SK-N-SH (cell line): ENCODE data around the gene LRRC15. TPM values are rescaled to one million over a fixed set of nuclear protein-coding genes. Genes with fewer than 3 reads are reported as not detected.
A peak's percentile ranks its signal among the peaks of the same experiment; 100 is the strongest.

Source experiments
- CTCF ChIA-PET: fragments of 300-600, 350-600 bp; formaldehyde crosslinking; extraction: SDS; loops from one replicate; lab custom pipeline; 2021; lab: Yijun Ruan, JAX
- POLR2A ChIA-PET: fragments of 350-600 bp; sonication (Branson Sonifier 250); formaldehyde crosslinking; extraction: SDS; loops from one replicate; lab custom pipeline; 2020; ENCODE audit warnings: antibody characterized with exemption, inconsistent platforms; lab: Yijun Ruan, JAX
- DNase-seq: peaks from one replicate; pipeline ENCODE4 v3.0.0; 2012
- H2AFZ ChIP-seq: fragments of 200-600 bp; sonication (generic); 2 replicates; pipeline ENCODE4 v1.8.1; 2016; ENCODE audit warnings: antibody characterized with exemption, mild to moderate bottlenecking, low read depth
- H3F3A ChIP-seq: fragments of 200-600 bp; sonication (generic); replicated peaks from 2 replicates; pipeline ENCODE3; 2016; ENCODE audit warnings: antibody characterized with exemption, mild to moderate bottlenecking; ENCODE audit not compliant: insufficient read depth
- H3K27ac ChIP-seq, 2 experiments: fragments of 200-500 bp in 1 of 2; fragments of 200-600 bp in 1 of 2; sonication (Bioruptor generic) in 1 of 2; sonication (generic), shearing (Covaris generic) in 1 of 2; 2 replicates each; pipeline versions ENCODE4 v1.5.1 to v1.6.1; 2014 to 2016; ENCODE audit warnings: low read depth in 2 of 2, inconsistent platforms in 1 of 2, low read length in 1 of 2, mild to moderate bottlenecking in 1 of 2, mixed read lengths in 1 of 2
- H3K27me3 ChIP-seq: fragments of 200-600 bp; sonication (generic), shearing (Covaris generic); 2 replicates; pipeline ENCODE4 v1.6.1; 2016; ENCODE audit warnings: mixed run types; ENCODE audit not compliant: insufficient read depth
- H3K36me3 ChIP-seq, 2 experiments: fragments of 200-500 bp in 1 of 2; fragments of 200-600 bp in 1 of 2; sonication (Bioruptor generic) in 1 of 2; sonication (generic) in 1 of 2; replicated peaks in 1 of 2; 2 replicates each; pipeline versions ENCODE3 to v1.5.1; 2014 to 2016; ENCODE audit warnings: low read length in 1 of 2, mild to moderate bottlenecking in 1 of 2; ENCODE audit not compliant: insufficient read depth in 2 of 2, control insufficient read depth in 1 of 2
- H3K4me1 ChIP-seq, 2 experiments: fragments of 200-500 bp in 1 of 2; fragments of 200-600 bp in 1 of 2; sonication (Bioruptor generic) in 1 of 2; sonication (generic), shearing (Covaris generic) in 1 of 2; 2 replicates each; pipeline versions ENCODE4 v1.5.1 to v1.6.1; 2014 to 2016; ENCODE audit warnings: low read depth in 1 of 2, low read length in 1 of 2, mixed run types in 1 of 2; ENCODE audit not compliant: insufficient read depth in 2 of 2, control insufficient read depth in 1 of 2
- H3K4me2 ChIP-seq: fragments of 200-600 bp; sonication (generic), shearing (Covaris generic); 2 replicates; pipeline ENCODE4 v1.6.1; 2017; ENCODE audit warnings: mixed run types
- H3K4me3 ChIP-seq, 2 experiments: fragments of 200-500 bp in 1 of 2; fragments of 200-600 bp in 1 of 2; sonication (Bioruptor generic) in 1 of 2; sonication (generic), shearing (Covaris generic) in 1 of 2; 2 replicates each; pipeline versions ENCODE4 v1.5.1 to v1.8.1; 2014 to 2016; ENCODE audit warnings: low read depth in 2 of 2, inconsistent platforms in 1 of 2, low read length in 1 of 2, mild to moderate bottlenecking in 1 of 2, mixed read lengths in 1 of 2, moderate library complexity in 1 of 2
- H3K79me2 ChIP-seq: fragments of 200-600 bp; sonication (generic); 2 replicates; pipeline ENCODE4 v1.8.1; 2017; ENCODE audit warnings: mild to moderate bottlenecking; ENCODE audit not compliant: insufficient read depth
- H3K9ac ChIP-seq: fragments of 200-600 bp; sonication (generic); 2 replicates; pipeline ENCODE4 v1.6.1; 2017; ENCODE audit warnings: mixed run types
- H3K9me2 ChIP-seq: fragments of 200-600 bp; sonication (generic); 2 replicates; pipeline ENCODE4 v1.6.1; 2017; ENCODE audit warnings: mixed run types
- H3K9me3 ChIP-seq: fragments of 200-600 bp; sonication (generic); 2 replicates; pipeline ENCODE4 v1.6.1; 2017; ENCODE audit warnings: mixed run types, mild to moderate bottlenecking, moderate library complexity
- H4K20me1 ChIP-seq: fragments of 200-600 bp; sonication (generic); 2 replicates; pipeline ENCODE4 v1.6.1; 2017; ENCODE audit warnings: mild to moderate bottlenecking, mixed run types; ENCODE audit not compliant: insufficient read depth
- FOXJ3 ChIP-seq: sonication (generic); formaldehyde crosslinking; IDR thresholded peaks from 2 replicates; pipeline ENCODE4 v1.5.1; 2020; ENCODE audit warnings: mild to moderate bottlenecking, missing genetic modification reagents
- FOXM1 ChIP-seq: IDR thresholded peaks from 2 replicates; pipeline ENCODE4 v1.4.0; 2012; ENCODE audit warnings: low read depth, mild to moderate bottlenecking
- GABPA ChIP-seq: IDR thresholded peaks from 2 replicates; pipeline ENCODE4 v1.4.0; 2012; ENCODE audit warnings: low read depth, mild to moderate bottlenecking
- JUND ChIP-seq: IDR thresholded peaks from 2 replicates; pipeline ENCODE4 v1.4.0; 2012
- MEF2A ChIP-seq: IDR thresholded peaks from 2 replicates; pipeline ENCODE4 v1.4.0; 2012; ENCODE audit warnings: low read depth, borderline replicate concordance
- NFIC ChIP-seq: IDR thresholded peaks from 2 replicates; pipeline ENCODE4 v1.4.0; 2012; ENCODE audit warnings: borderline replicate concordance
- NRF1 ChIP-seq: IDR thresholded peaks from 2 replicates; pipeline ENCODE4 v1.6.1; 2012; ENCODE audit warnings: low read depth, mild to moderate bottlenecking, low read length
- RAD21 ChIP-seq: IDR thresholded peaks from 2 replicates; pipeline ENCODE4 v1.6.1; 2012; ENCODE audit warnings: mild to moderate bottlenecking, low read length
- RXRA ChIP-seq: IDR thresholded peaks from 2 replicates; pipeline ENCODE4 v1.4.0; 2012; ENCODE audit warnings: low read depth, mild to moderate bottlenecking, borderline replicate concordance
- SMC3 ChIP-seq: IDR thresholded peaks from 2 replicates; pipeline ENCODE4 v1.6.1; 2012; ENCODE audit warnings: low read depth, low read length, improper control_type of control experiment
- TAF1 ChIP-seq: IDR thresholded peaks from 2 replicates; pipeline ENCODE4 v1.6.1; 2012; ENCODE audit warnings: low read depth, mild to moderate bottlenecking, low read length, moderate library complexity, borderline replicate concordance
- TCF12 ChIP-seq: IDR thresholded peaks from 2 replicates; pipeline ENCODE4 v1.4.0; 2012
- TEAD4 ChIP-seq: IDR thresholded peaks from 2 replicates; pipeline ENCODE4 v1.4.0; 2012; ENCODE audit warnings: mild to moderate bottlenecking, borderline replicate concordance; ENCODE audit not compliant: insufficient read depth
- YY1 ChIP-seq: IDR thresholded peaks from 2 replicates; pipeline ENCODE4 v1.4.0; 2012; ENCODE audit warnings: low read depth, mild to moderate bottlenecking
- WGBS: methylation state at CpG from one replicate; pipeline ENCODE4 v1.1.6; 2017; ENCODE audit warnings: low lambda C conversion rate; 5-methylcytosine and 5-hydroxymethylcytosine counted together
- polyA plus RNA-seq, 3 experiments: library from polyadenylated mRNA; depleted of rRNA; stranded (reverse); fragments of >200 nt; gene quantifications; 2 replicates each; pipeline ENCODE4 v1.2.3, GENCODE V29; 2012
- TF ChIP-seq, protein P1 (sequence below): IDR thresholded peaks from 2 replicates; pipeline ENCODE4 v1.6.1; 2012; ENCODE audit warnings: mild to moderate bottlenecking, low read depth, low read length, moderate library complexity
- TF ChIP-seq, protein P2 (sequence below): IDR thresholded peaks from 2 replicates; pipeline ENCODE4 v1.4.0; 2012; ENCODE audit warnings: low read depth
- TF ChIP-seq, protein P3 (sequence below): fragments of 150-350 bp; IDR thresholded peaks from 2 replicates; pipeline ENCODE4 v1.6.1; 2016; ENCODE audit warnings: mild to moderate bottlenecking, low read depth, low read length
- TF ChIP-seq, protein P4 (sequence below): fragments of 200-600 bp; sonication (generic); IDR thresholded peaks from 2 replicates; pipeline ENCODE4 v1.6.1; 2017; ENCODE audit warnings: antibody characterized with exemption, mild to moderate bottlenecking, moderate library complexity
- TF ChIP-seq, protein P5 (sequence below): IDR thresholded peaks from 2 replicates; pipeline ENCODE4; 2012

Gene LRRC15
- polyA plus RNA-seq, 1 of the 3 experiments (the other 2 are of a cell fraction), result 0.02 TPM

DNA sequence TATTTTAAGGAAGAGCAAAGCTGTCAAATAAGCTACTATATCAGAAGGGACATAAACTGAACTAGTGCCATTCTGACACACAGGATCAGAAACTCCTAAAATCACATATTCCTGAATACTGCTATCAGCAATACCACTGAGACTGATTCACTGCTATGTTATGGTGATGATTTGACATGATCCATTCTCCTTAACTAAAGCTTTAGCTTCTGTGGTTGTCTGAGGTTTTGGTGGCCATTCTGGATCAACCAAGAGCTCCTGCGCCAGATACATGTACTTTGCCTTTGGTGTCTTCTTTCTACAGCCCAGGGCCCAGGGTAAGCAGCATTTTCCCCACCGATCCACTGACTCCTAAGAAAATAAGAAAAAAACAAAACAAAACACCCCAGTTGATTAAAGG lies 36.2 kb upstream of the LRRC15 start:
- POLR2A ChIA-PET, result no interaction called here
- peaks cover 6% of the 10 kb centered on the region; the same call in 1 of the 2 replicates for H4K20me1 ChIP-seq
- H3K27me3 ChIP-seq, result no peaks in the 10 kb centered on the region
- CTCF ChIA-PET, result interaction anchor here (0.7 to 11.2 kb wide), 15 partner anchors 9 to 743 kb away, joined by 3 to 326 read pairs (median 4); no protein-coding TSS in a partner anchor
- peaks cover 51 to 72% of the 10 kb centered on the region in 2 experiments for H3K36me3 ChIP-seq
- H3K79me2 ChIP-seq, result peaks cover 3% of the 10 kb centered on the region; the same call in 1 of the 2 replicates
- no peak overlapping the region for H2AFZ ChIP-seq
- H3F3A ChIP-seq, result peaks cover 50% of the 10 kb centered on the region
- H3K4me3 ChIP-seq, result no peak overlapping the region
- no peak for DNase-seq
- H3K9me2 ChIP-seq, result no peaks in the 10 kb centered on the region
- H3K4me1 ChIP-seq, result no peaks in the 10 kb centered on the region
- peak overlapping the region in 1 of 2 experiments; percentile 0; a peak in 1 of 4 replicates for H3K27ac ChIP-seq
- no peak for TF ChIP-seq SMC3
- no peaks in the 10 kb centered on the region for H3K9me3 ChIP-seq
- 93% methylated on average over 2 of the region's 2 CpGs for WGBS
- no peak overlapping the region for H3K9ac ChIP-seq
- H3K4me2 ChIP-seq, result no peak overlapping the region

DNA sequence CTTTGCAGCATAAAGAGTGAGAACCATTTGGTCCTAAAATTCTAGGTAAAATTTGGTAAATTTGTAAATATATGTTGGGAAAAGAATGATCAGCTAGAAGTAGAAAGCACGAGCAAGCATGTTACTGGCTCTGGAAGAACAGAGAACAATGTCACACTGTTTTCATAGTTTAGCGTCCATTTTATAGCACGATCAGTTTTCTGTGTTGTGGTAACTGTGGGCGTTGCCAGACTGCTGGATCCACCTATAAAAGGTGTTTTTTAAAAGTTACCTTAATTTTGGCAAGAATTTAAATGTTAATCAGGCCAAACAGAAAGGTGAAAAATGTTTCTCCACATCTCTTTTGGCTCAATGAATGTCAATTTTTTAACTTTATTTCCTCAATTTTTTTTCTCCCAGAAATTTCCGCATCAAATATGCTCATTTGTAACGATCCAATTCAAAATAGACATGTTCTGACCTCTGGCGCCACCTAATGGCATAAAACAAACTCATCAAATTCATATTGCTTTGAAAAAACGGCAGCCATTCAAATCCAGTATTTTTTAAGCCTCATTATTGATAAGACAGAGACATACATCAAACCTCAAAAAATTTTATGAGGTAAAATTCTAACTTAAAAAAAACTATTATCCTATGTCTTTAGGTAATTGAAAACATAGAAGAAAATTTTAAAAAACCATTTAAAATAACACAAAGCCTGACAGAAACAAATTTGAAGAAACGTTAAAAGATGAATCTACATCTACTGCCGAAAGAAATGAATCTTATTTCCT lies 35.0 kb upstream of the LRRC15 start:
- ChIA-PET CTCF (interaction anchor here (0.6 to 11.2 kb wide), 26 partner anchors 9 to 742 kb away, joined by 3 to 326 read pairs (median 4); partner anchors contain the start of genes CPN2, LRRC15 and TMEM44), POLR2A (interaction anchor here (0.6 kb wide), 1 partner anchor 68 kb away, joined by 3 read pairs; no protein-coding TSS in a partner anchor)
- Histone ChIP-seq H3K27me3 (no peaks in the 10 kb centered on the region), H3K36me3 (peaks cover 51 to 64% of the 10 kb centered on the region in 2 experiments), H3K9me2 (no peaks in the 10 kb centered on the region), H3K79me2 (peaks cover 3% of the 10 kb centered on the region; the same call in 1 of the 2 replicates), H2AFZ (no peak overlapping the region), H3K4me3 (no peak overlapping the region; a peak in 1 of 4 replicates), H3K4me2 (no peak overlapping the region), H3F3A (peaks cover 48% of the 10 kb centered on the region), H3K9me3 (no peaks in the 10 kb centered on the region), H3K4me1 (no peaks in the 10 kb centered on the region), H3K27ac (0 out of 4 replicates have a peak overlapping the region, but pooled peaks of 1 of the 2 experiments have one; percentile 0), H4K20me1 (0 out of 2 replicates have a peak, but pooled peaks cover 6% of the 10 kb centered on the region), H3K9ac (no peak overlapping the region)
- WGBS, result 50% methylated on average over 10 of the region's 10 CpGs
- DNase-seq, result no peak
- TF ChIP-seq TEAD4 (no peak), FOXM1 (no peak), TAF1 (no peak), SMC3 (peak; percentile 71), NFIC (no peak), JUND (no peak), TCF12 (no peak), GABPA (no peak), RXRA (no peak), YY1 (peak; percentile 6; the same call in 1 of the 2 replicates), MEF2A (no peak), RAD21 (peak; percentile 86), NRF1 (no peak), FOXJ3 (CRISPR knock-in tag) (no peak)
- TF ChIP-seq, protein P1, sequence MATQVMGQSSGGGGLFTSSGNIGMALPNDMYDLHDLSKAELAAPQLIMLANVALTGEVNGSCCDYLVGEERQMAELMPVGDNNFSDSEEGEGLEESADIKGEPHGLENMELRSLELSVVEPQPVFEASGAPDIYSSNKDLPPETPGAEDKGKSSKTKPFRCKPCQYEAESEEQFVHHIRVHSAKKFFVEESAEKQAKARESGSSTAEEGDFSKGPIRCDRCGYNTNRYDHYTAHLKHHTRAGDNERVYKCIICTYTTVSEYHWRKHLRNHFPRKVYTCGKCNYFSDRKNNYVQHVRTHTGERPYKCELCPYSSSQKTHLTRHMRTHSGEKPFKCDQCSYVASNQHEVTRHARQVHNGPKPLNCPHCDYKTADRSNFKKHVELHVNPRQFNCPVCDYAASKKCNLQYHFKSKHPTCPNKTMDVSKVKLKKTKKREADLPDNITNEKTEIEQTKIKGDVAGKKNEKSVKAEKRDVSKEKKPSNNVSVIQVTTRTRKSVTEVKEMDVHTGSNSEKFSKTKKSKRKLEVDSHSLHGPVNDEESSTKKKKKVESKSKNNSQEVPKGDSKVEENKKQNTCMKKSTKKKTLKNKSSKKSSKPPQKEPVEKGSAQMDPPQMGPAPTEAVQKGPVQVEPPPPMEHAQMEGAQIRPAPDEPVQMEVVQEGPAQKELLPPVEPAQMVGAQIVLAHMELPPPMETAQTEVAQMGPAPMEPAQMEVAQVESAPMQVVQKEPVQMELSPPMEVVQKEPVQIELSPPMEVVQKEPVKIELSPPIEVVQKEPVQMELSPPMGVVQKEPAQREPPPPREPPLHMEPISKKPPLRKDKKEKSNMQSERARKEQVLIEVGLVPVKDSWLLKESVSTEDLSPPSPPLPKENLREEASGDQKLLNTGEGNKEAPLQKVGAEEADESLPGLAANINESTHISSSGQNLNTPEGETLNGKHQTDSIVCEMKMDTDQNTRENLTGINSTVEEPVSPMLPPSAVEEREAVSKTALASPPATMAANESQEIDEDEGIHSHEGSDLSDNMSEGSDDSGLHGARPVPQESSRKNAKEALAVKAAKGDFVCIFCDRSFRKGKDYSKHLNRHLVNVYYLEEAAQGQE, result no peak
- TF ChIP-seq, protein P2, sequence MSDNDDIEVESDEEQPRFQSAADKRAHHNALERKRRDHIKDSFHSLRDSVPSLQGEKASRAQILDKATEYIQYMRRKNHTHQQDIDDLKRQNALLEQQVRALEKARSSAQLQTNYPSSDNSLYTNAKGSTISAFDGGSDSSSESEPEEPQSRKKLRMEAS, result no peak
- TF ChIP-seq, protein P3, sequence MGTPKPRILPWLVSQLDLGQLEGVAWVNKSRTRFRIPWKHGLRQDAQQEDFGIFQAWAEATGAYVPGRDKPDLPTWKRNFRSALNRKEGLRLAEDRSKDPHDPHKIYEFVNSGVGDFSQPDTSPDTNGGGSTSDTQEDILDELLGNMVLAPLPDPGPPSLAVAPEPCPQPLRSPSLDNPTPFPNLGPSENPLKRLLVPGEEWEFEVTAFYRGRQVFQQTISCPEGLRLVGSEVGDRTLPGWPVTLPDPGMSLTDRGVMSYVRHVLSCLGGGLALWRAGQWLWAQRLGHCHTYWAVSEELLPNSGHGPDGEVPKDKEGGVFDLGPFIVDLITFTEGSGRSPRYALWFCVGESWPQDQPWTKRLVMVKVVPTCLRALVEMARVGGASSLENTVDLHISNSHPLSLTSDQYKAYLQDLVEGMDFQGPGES, result no peak
- TF ChIP-seq, protein P4, sequence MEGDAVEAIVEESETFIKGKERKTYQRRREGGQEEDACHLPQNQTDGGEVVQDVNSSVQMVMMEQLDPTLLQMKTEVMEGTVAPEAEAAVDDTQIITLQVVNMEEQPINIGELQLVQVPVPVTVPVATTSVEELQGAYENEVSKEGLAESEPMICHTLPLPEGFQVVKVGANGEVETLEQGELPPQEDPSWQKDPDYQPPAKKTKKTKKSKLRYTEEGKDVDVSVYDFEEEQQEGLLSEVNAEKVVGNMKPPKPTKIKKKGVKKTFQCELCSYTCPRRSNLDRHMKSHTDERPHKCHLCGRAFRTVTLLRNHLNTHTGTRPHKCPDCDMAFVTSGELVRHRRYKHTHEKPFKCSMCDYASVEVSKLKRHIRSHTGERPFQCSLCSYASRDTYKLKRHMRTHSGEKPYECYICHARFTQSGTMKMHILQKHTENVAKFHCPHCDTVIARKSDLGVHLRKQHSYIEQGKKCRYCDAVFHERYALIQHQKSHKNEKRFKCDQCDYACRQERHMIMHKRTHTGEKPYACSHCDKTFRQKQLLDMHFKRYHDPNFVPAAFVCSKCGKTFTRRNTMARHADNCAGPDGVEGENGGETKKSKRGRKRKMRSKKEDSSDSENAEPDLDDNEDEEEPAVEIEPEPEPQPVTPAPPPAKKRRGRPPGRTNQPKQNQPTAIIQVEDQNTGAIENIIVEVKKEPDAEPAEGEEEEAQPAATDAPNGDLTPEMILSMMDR, result peak; percentile 86
- TF ChIP-seq, protein P5, sequence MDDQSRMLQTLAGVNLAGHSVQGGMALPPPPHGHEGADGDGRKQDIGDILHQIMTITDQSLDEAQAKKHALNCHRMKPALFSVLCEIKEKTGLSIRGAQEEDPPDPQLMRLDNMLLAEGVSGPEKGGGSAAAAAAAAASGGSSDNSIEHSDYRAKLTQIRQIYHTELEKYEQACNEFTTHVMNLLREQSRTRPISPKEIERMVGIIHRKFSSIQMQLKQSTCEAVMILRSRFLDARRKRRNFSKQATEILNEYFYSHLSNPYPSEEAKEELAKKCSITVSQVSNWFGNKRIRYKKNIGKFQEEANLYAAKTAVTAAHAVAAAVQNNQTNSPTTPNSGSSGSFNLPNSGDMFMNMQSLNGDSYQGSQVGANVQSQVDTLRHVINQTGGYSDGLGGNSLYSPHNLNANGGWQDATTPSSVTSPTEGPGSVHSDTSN, result no peak
